HepG2 (cell line): ENCODE results near the gene RAB2B. TPM values are rescaled to one million over a fixed set of nuclear protein-coding genes. Genes with fewer than 3 reads are reported as not detected.

Source experiments
- AGO2 ChIP-seq: fragments of 200-400 bp; formaldehyde crosslinking; optimal IDR thresholded peaks from 2 replicates; pipeline ENCODE3; 2017; ENCODE audit warnings: mild to moderate bottlenecking, low read depth, low read length, moderate library complexity
- ATF1 ChIP-seq: IDR thresholded peaks from 2 replicates; pipeline ENCODE4 v1.6.1; 2016; ENCODE audit warnings: mild to moderate bottlenecking, control low read depth
- CENPX ChIP-seq: sonication (generic); formaldehyde crosslinking; IDR thresholded peaks from 2 replicates; pipeline ENCODE4 v1.9.0; 2021; ENCODE audit warnings: mild to moderate bottlenecking, missing genetic modification reagents, moderate library complexity
- DBP ChIP-seq: sonication (generic); formaldehyde crosslinking; IDR thresholded peaks from 2 replicates; pipeline ENCODE4 v1.4.0; 2020; ENCODE audit warnings: missing genetic modification reagents; ENCODE audit errors: not compliant biosample characterization
- FOSL2 ChIP-seq: sonication (generic); formaldehyde crosslinking; IDR thresholded peaks from 2 replicates; pipeline ENCODE4 v1.4.0; 2020; ENCODE audit warnings: missing genetic modification reagents
- HHEX ChIP-seq: IDR thresholded peaks from 2 replicates; pipeline ENCODE4 v1.6.1; 2016; ENCODE audit warnings: control low read depth
- KLF12 ChIP-seq: sonication (generic); formaldehyde crosslinking; IDR thresholded peaks from 2 replicates; pipeline ENCODE4 v1.4.0; 2020; ENCODE audit warnings: missing genetic modification reagents, borderline replicate concordance
- MEIS1 ChIP-seq: sonication (generic); formaldehyde crosslinking; IDR thresholded peaks from 2 replicates; pipeline ENCODE4 v1.9.0; 2021; ENCODE audit warnings: mild to moderate bottlenecking, missing genetic modification reagents, moderate library complexity, borderline replicate concordance
- MTF1 ChIP-seq: sonication (generic); formaldehyde crosslinking; IDR thresholded peaks from 2 replicates; pipeline ENCODE4 v1.5.0; 2020; ENCODE audit warnings: missing genetic modification reagents
- NR2F6 ChIP-seq, 2 experiments: IDR thresholded peaks; 2 replicates each; pipeline ENCODE4 v1.6.1; 2016; ENCODE audit warnings: antibody characterized with exemption in 1 of 2, mild to moderate bottlenecking in 1 of 2
- PHF21A ChIP-seq: sonication (generic); formaldehyde crosslinking; IDR thresholded peaks from 2 replicates; pipeline ENCODE4 v1.5.0; 2020; ENCODE audit warnings: mild to moderate bottlenecking, missing genetic modification reagents
- SAP130 ChIP-seq: IDR thresholded peaks from 2 replicates; pipeline ENCODE4 v1.6.1; 2016; ENCODE audit warnings: low read depth
- SCMH1 ChIP-seq: sonication (generic); formaldehyde crosslinking; IDR thresholded peaks from 2 replicates; pipeline ENCODE4 v1.9.0; 2021; ENCODE audit warnings: missing genetic modification reagents, mild to moderate bottlenecking, borderline replicate concordance
- TEF ChIP-seq: sonication (generic); formaldehyde crosslinking; IDR thresholded peaks from 2 replicates; pipeline ENCODE4 v1.5.0; 2020; ENCODE audit warnings: missing genetic modification reagents
- ZBTB1 ChIP-seq: sonication (generic); formaldehyde crosslinking; IDR thresholded peaks from 2 replicates; pipeline ENCODE4 v1.4.0; 2020; ENCODE audit warnings: missing genetic modification reagents, borderline replicate concordance
- ZNF20 ChIP-seq: sonication (generic); formaldehyde crosslinking; IDR thresholded peaks from 2 replicates; pipeline ENCODE4 v1.4.0; 2020; ENCODE audit warnings: mild to moderate bottlenecking, moderate library complexity, missing genetic modification reagents
- ZNF501 ChIP-seq: sonication (generic); formaldehyde crosslinking; IDR thresholded peaks from 2 replicates; pipeline ENCODE4 v1.5.1; 2020; ENCODE audit warnings: mild to moderate bottlenecking, moderate library complexity, missing genetic modification reagents
- ZNF597 ChIP-seq: sonication (generic); formaldehyde crosslinking; IDR thresholded peaks from 2 replicates; pipeline ENCODE4 v1.5.0; 2020; ENCODE audit warnings: missing genetic modification reagents
- polyA plus RNA-seq, 8 experiments: library from polyadenylated mRNA; depleted of rRNA in 3 of 8; stranded (reverse) in 7 of 8; unstranded in 1 of 8; fragments of >200 nt; fragmentation: Illumina TruSeq in 4 of 8; extraction: Trizol in 4 of 8; gene quantifications; 2 replicates each; pipeline versions ENCODE4 v1.2.1 to v1.2.3, GENCODE V29; 2011 to 2016; ENCODE audit warnings: low read depth in 4 of 8, missing spikeins in 1 of 8, mixed read lengths in 1 of 8; ENCODE audit not compliant: insufficient read depth in 1 of 8
- total RNA-seq, 5 experiments: library from RNA; depleted of rRNA; stranded (reverse); fragments of >200 nt; fragmentation: Illumina TruSeq; extraction: Trizol; gene quantifications; 2 replicates each; pipeline ENCODE4 v1.2.3, GENCODE V29; 2016; ENCODE audit warnings: low read depth in 1 of 5
- TF ChIP-seq, protein P1 (sequence below): sonication (generic); formaldehyde crosslinking; IDR thresholded peaks from 2 replicates; pipeline ENCODE4 v1.4.0; 2020; ENCODE audit warnings: missing genetic modification reagents
- TF ChIP-seq, protein P2 (sequence below): IDR thresholded peaks from 2 replicates; pipeline ENCODE4 v1.6.1; 2018; ENCODE audit warnings: missing genetic modification reagents
- TF ChIP-seq, protein P3 (sequence below): sonication (generic); formaldehyde crosslinking; IDR thresholded peaks from 2 replicates; pipeline ENCODE4 v1.4.0; 2020; ENCODE audit warnings: mild to moderate bottlenecking, missing genetic modification reagents

The RAB2B gene
- total and polyA plus RNA-seq, 2 of the 13 experiments (the other 11 are each of a cell fraction or from before 2014, with no cell fraction given) = 36.0 to 60.6 TPM

- TF ChIP-seq, protein P1, sequence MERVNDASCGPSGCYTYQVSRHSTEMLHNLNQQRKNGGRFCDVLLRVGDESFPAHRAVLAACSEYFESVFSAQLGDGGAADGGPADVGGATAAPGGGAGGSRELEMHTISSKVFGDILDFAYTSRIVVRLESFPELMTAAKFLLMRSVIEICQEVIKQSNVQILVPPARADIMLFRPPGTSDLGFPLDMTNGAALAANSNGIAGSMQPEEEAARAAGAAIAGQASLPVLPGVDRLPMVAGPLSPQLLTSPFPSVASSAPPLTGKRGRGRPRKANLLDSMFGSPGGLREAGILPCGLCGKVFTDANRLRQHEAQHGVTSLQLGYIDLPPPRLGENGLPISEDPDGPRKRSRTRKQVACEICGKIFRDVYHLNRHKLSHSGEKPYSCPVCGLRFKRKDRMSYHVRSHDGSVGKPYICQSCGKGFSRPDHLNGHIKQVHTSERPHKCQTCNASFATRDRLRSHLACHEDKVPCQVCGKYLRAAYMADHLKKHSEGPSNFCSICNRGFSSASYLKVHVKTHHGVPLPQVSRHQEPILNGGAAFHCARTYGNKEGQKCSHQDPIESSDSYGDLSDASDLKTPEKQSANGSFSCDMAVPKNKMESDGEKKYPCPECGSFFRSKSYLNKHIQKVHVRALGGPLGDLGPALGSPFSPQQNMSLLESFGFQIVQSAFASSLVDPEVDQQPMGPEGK (CRISPR knock-in tag) = peak; percentile 91
- TF ChIP-seq MEIS1 (CRISPR knock-in tag) = no peak
- no peak for TF ChIP-seq ATF1
- no peak for TF ChIP-seq ZNF20
- no peak for TF ChIP-seq TEF (CRISPR knock-in tag)
- no peak for TF ChIP-seq CENPX (CRISPR knock-in tag)
- no peak for TF ChIP-seq SCMH1 (CRISPR knock-in tag)
- TF ChIP-seq HHEX (CRISPR knock-in tag) = 0 out of 2 replicates have a peak, but pooled peaks have one; percentile 23
- no peak for TF ChIP-seq DBP (CRISPR knock-in tag)
- TF ChIP-seq ZNF597 (CRISPR knock-in tag) = no peak
- TF ChIP-seq ZNF501 (CRISPR knock-in tag) = no peak
- no peak for TF ChIP-seq NR2F6 (IDR thresholded peaks at IDR 0.05)
- TF ChIP-seq NR2F6 (CRISPR knock-in tag; IDR thresholded peaks at IDR 0.05) = peak; percentile 29; the same call in 1 of the 2 replicates
- TF ChIP-seq KLF12 (CRISPR knock-in tag) = no peak
- peak; percentile 68 for TF ChIP-seq SAP130 (CRISPR knock-in tag)
- TF ChIP-seq, protein P2, sequence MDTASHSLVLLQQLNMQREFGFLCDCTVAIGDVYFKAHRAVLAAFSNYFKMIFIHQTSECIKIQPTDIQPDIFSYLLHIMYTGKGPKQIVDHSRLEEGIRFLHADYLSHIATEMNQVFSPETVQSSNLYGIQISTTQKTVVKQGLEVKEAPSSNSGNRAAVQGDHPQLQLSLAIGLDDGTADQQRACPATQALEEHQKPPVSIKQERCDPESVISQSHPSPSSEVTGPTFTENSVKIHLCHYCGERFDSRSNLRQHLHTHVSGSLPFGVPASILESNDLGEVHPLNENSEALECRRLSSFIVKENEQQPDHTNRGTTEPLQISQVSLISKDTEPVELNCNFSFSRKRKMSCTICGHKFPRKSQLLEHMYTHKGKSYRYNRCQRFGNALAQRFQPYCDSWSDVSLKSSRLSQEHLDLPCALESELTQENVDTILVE (CRISPR knock-in tag) = 0 out of 2 replicates have a peak, but pooled peaks have one; percentile 13
- TF ChIP-seq MTF1 (CRISPR knock-in tag) = no peak
- no peak for TF ChIP-seq AGO2
- peak; percentile 56 for TF ChIP-seq FOSL2 (CRISPR knock-in tag)
- TF ChIP-seq ZBTB1 (CRISPR knock-in tag) = no peak
- TF ChIP-seq PHF21A (CRISPR knock-in tag) = no peak
- TF ChIP-seq, protein P3, sequence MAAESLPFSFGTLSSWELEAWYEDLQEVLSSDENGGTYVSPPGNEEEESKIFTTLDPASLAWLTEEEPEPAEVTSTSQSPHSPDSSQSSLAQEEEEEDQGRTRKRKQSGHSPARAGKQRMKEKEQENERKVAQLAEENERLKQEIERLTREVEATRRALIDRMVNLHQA (CRISPR knock-in tag) = no peak
Measured at GRCh38 chr14:21476523-21476924, 235 bp downstream of the RAB2B start (continued).
